Calu3 (cell line): ENCODE measurements around the gene SOSTDC1. TPM values are rescaled to one million over a fixed set of nuclear protein-coding genes. Genes with fewer than 3 reads are reported as not detected.

Experiments
- Bru-seq: library from RNA; stranded (reverse); fragments of 400-500 nt; gene quantifications from one replicate; lab custom pipeline; 2021; lab: Mats Ljungman, UMichigan
- BruChase-seq, 2 experiments: library from RNA; stranded (reverse); fragments of 400-500 nt; gene quantifications; one replicate each; lab custom pipeline; 2021; lab: Mats Ljungman, UMichigan
- BruUV-seq: library from RNA; stranded (reverse); fragments of 400-500 nt; replicated peaks from 2 replicates; lab custom pipeline; 2021; lab: Mats Ljungman, UMichigan
- CTCF ChIA-PET: fragments of 300-600 bp; sonication (Branson Sonifier 250); formaldehyde crosslinking; loops from one replicate; lab custom pipeline; 2022; ENCODE audit warnings: antibody characterized with exemption; lab: Charles Lee
- DNase-seq: peaks from one replicate; pipeline ENCODE4 v3.0.0; 2022
- H3K27ac Mint-ChIP-seq: one replicate; pipeline ENCODE4 v1.8.0; 2022; ENCODE audit warnings: mixed read lengths; ENCODE audit not compliant: unreplicated experiment
- H3K27me3 Mint-ChIP-seq: one replicate; pipeline ENCODE4 v1.8.0; 2022; ENCODE audit warnings: mixed read lengths; ENCODE audit not compliant: unreplicated experiment
- H3K36me3 Mint-ChIP-seq: one replicate; pipeline ENCODE4 v1.8.0; 2022; ENCODE audit warnings: mild to moderate bottlenecking, moderate library complexity, mixed read lengths; ENCODE audit not compliant: insufficient read depth, unreplicated experiment
- H3K4me1 Mint-ChIP-seq: one replicate; pipeline ENCODE4 v1.8.0; 2022; ENCODE audit warnings: mild to moderate bottlenecking, low read depth, mixed read lengths; ENCODE audit not compliant: unreplicated experiment
- H3K4me3 Mint-ChIP-seq: one replicate; pipeline ENCODE4 v1.8.0; 2022; ENCODE audit warnings: mild to moderate bottlenecking, low read depth, moderate library complexity, mixed read lengths; ENCODE audit not compliant: unreplicated experiment
- H3K9me3 Mint-ChIP-seq: one replicate; pipeline ENCODE4 v1.8.0; 2022; ENCODE audit warnings: low read depth, mixed read lengths; ENCODE audit not compliant: unreplicated experiment
- CTCF ChIP-seq: fragments of 200-600 bp; IDR thresholded peaks from one replicate; pipeline ENCODE4 v1.8.0; 2022; ENCODE audit warnings: antibody characterized with exemption; ENCODE audit not compliant: unreplicated experiment
- intact Hi-C: fragments of 100-400 bp; cut with micrococcal nuclease; formaldehyde crosslinking; loops from one replicate; pipeline ENCODE4 v1.10.0; 2022; ENCODE audit not compliant: unreplicated experiment
- long read RNA-seq: library from polyadenylated mRNA; stranded (forward); transcript quantifications from one replicate; pipeline ENCODE4 v2.0.0, GENCODE V29; 2022
- total RNA-seq: library from RNA; stranded (reverse); gene quantifications from 2 replicates; pipeline ENCODE4 v1.2.3, GENCODE V29; 2022

Gene SOSTDC1
- 13.9 and 22.1 TPM in 2 replicates for total RNA-seq
- Bru-seq, nascent RNA, result percentile 25 among the genes with signal in this experiment
- BruChase-seq, experiment 1, labeled RNA remaining after a 6-hour chase, result percentile 43 among the genes with signal in this experiment
- percentile 33 among the genes with signal in this experiment for BruChase-seq, experiment 2, labeled RNA remaining after a 2-hour chase
- long read RNA-seq, transcript SOSTDC1-201 (2 exons, 1,869 nt), result major isoform, 44 of 46 reads
- long read RNA-seq, partial matches to known transcripts, result 2 of 46 reads
- long read RNA-seq, other reads (novel, unspliced or antisense), result 0 of 46 reads

- TF ChIP-seq CTCF, result no peak
- H3K4me1 Mint-ChIP-seq, result peaks cover 25% of the 10 kb centered on the region
- peak within 1 kb of the TSS; percentile 55 for H3K4me3 Mint-ChIP-seq
- intact Hi-C loops, result no loop called here
- no peaks in the 10 kb centered on the region for H3K9me3 Mint-ChIP-seq
- no peaks in the 10 kb centered on the region for H3K27me3 Mint-ChIP-seq
- no peaks in the 10 kb centered on the region for H3K36me3 Mint-ChIP-seq
- BruUV-seq, result no TSS peak
- CTCF ChIA-PET, result interaction anchor here (0.9 to 2.3 kb wide), 4 partner anchors 19 to 127 kb away, joined by 3 to 12 read pairs (median 7); partner anchors contain the start of gene CRPPA
- peak; percentile 23 for DNase-seq
- peak within 1 kb of the TSS; percentile 9 for H3K27ac Mint-ChIP-seq
Observed at GRCh38 chr7:16465469-16466361, at the start of gene SOSTDC1. Gene SOSTDC1, minus strand, starts transcription at chr7:16465738. Its CDS starts 70 bp downstream, at chr7:16465668.

GRCh38 chr7:16514729-16515128, 49.2 kb upstream of the SOSTDC1 start:
- intact Hi-C loops, result no loop called here
- Mint-ChIP-seq H3K4me3 (no peak overlapping the region), H3K27me3 (no peaks in the 10 kb centered on the region), H3K9me3 (no peaks in the 10 kb centered on the region), H3K4me1 (no peaks in the 10 kb centered on the region), H3K36me3 (no peaks in the 10 kb centered on the region), H3K27ac (no peak overlapping the region)
- no TSS peak for BruUV-seq
- CTCF ChIA-PET, result no interaction called here
- no peak for DNase-seq
- no peak for TF ChIP-seq CTCF

- Mint-ChIP-seq H3K36me3 (no peaks in the 10 kb centered on the region), H3K27ac (no peak overlapping the region), H3K9me3 (no peaks in the 10 kb centered on the region), H3K4me1 (no peaks in the 10 kb centered on the region), H3K4me3 (no peak overlapping the region), H3K27me3 (no peaks in the 10 kb centered on the region)
- DNase-seq, result no peak
- intact Hi-C loops, result no loop called here
- no peak for TF ChIP-seq CTCF
- CTCF ChIA-PET, result no interaction called here
- BruUV-seq, result no TSS peak
Observed at GRCh38 chr7:16514271-16514670, 48.7 kb upstream of the SOSTDC1 start.

- no peak overlapping the region for H3K4me3 Mint-ChIP-seq
- H3K27ac Mint-ChIP-seq, result no peak overlapping the region
- intact Hi-C loops, result no loop called here
- no peak for DNase-seq
- peaks cover 6% of the 10 kb centered on the region for H3K9me3 Mint-ChIP-seq
- no peaks in the 10 kb centered on the region for H3K4me1 Mint-ChIP-seq
- no peak for TF ChIP-seq CTCF
- H3K27me3 Mint-ChIP-seq, result no peaks in the 10 kb centered on the region
- no peaks in the 10 kb centered on the region for H3K36me3 Mint-ChIP-seq
- no TSS peak for BruUV-seq
- CTCF ChIA-PET, result no interaction called here
Observed at GRCh38 chr7:16512097-16512496, 46.6 kb upstream of the SOSTDC1 start.
